Keratinocyte (primary cell): ENCODE results near the gene WNT16. TPM values are rescaled to one million over a fixed set of nuclear protein-coding genes. Genes with fewer than 3 reads are reported as not detected.
A peak's percentile ranks its signal among the peaks of the same experiment; 100 is the strongest.

Source experiments
- DNase-seq: peaks from one replicate; pipeline ENCODE4 v3.0.0-alpha.2; 2011; ENCODE audit warnings: low read depth, missing footprints, low spot score
- FAIRE-seq: peaks from 2 replicates; lab custom pipeline; 2011; peaks lifted over from hg19 to GRCh38; lab: Jason Lieb, UNC
- H2AFZ ChIP-seq: 2 replicates; pipeline ENCODE4 v1.6.0; 2012; ENCODE audit warnings: low read length, control low read depth, inconsistent platforms; ENCODE audit not compliant: control insufficient read depth
- H3K27ac ChIP-seq: 2 replicates; pipeline ENCODE4 v1.5.1; 2011; ENCODE audit warnings: low read length; ENCODE audit not compliant: control insufficient read depth, insufficient read depth
- H3K27me3 ChIP-seq: 3 replicates; pipeline ENCODE4 v1.6.0; 2011; ENCODE audit warnings: low read length; ENCODE audit not compliant: control insufficient read depth, insufficient read depth; ENCODE audit errors: extremely low read depth
- H3K36me3 ChIP-seq, 2 experiments: 2 replicates in 1 of 2; 3 replicates in 1 of 2; pipeline ENCODE4 v1.5.1; 2011; ENCODE audit warnings: low read length in 2 of 2, mild to moderate bottlenecking in 1 of 2; ENCODE audit not compliant: control insufficient read depth in 2 of 2, insufficient read depth in 2 of 2; ENCODE audit errors: extremely low read depth in 1 of 2
- H3K4me1 ChIP-seq: 3 replicates; pipeline ENCODE4 v1.5.1; 2011; ENCODE audit warnings: low read length; ENCODE audit not compliant: control insufficient read depth, insufficient read depth; ENCODE audit errors: extremely low read depth
- H3K4me2 ChIP-seq: 3 replicates; pipeline ENCODE4 v1.6.0; 2011; ENCODE audit warnings: low read depth, low read length; ENCODE audit not compliant: control insufficient read depth, insufficient read depth; ENCODE audit errors: extremely low read depth
- H3K4me3 ChIP-seq, 3 experiments: fragments of 200-600 bp in 1 of 3; sonication (generic) in 1 of 3; 2 replicates in 2 of 3; 3 replicates in 1 of 3; pipeline ENCODE4 v1.5.1; 2011 to 2016; ENCODE audit warnings: low read length in 3 of 3, mild to moderate bottlenecking in 3 of 3, control low read depth in 2 of 3, inconsistent platforms in 1 of 3, low read depth in 1 of 3, mixed read lengths in 1 of 3, mixed run types in 1 of 3, moderate library complexity in 1 of 3; ENCODE audit not compliant: control insufficient read depth in 2 of 3, insufficient read depth in 2 of 3; ENCODE audit errors: extremely low read depth in 1 of 3
- H3K79me2 ChIP-seq: 2 replicates; pipeline ENCODE4 v1.6.0; 2012; ENCODE audit warnings: low read length; ENCODE audit not compliant: control insufficient read depth, insufficient read depth
- H3K9ac ChIP-seq: 3 replicates; pipeline ENCODE4 v1.6.0; 2011; ENCODE audit warnings: low read length; ENCODE audit not compliant: control insufficient read depth, insufficient read depth; ENCODE audit errors: extremely low read depth
- H3K9me1 ChIP-seq: 3 replicates; pipeline ENCODE4 v1.6.0; 2011; ENCODE audit warnings: low read length; ENCODE audit not compliant: control insufficient read depth, insufficient read depth; ENCODE audit errors: extremely low read depth
- H3K9me3 ChIP-seq: 2 replicates; pipeline ENCODE4 v1.5.1; 2012; ENCODE audit warnings: low read depth, low read length; ENCODE audit not compliant: control insufficient read depth
- H4K20me1 ChIP-seq: 3 replicates; pipeline ENCODE4 v1.6.0; 2011; ENCODE audit warnings: low read length; ENCODE audit not compliant: control insufficient read depth, insufficient read depth; ENCODE audit errors: extremely low read depth
- EZH2 ChIP-seq: IDR thresholded peaks from one replicate; pipeline ENCODE4 v1.6.1; 2012; ENCODE audit warnings: inconsistent platforms, mild to moderate bottlenecking, low read length, moderate library complexity
- dilution Hi-C: fragments of 300-500 bp; cut with MboI; formaldehyde crosslinking; loops from one replicate; pipeline ENCODE4 v1.7.0; 2020; ENCODE audit warnings: low sequenced_read_pairs; ENCODE audit not compliant: extremely low pct_ligation_motif_present
- polyA plus RNA-seq, 5 experiments: library from polyadenylated mRNA; depleted of rRNA in 3 of 5; stranded (reverse) in 3 of 5; stranded (forward) in 1 of 5; unstranded in 1 of 5; fragments of >200 nt; gene quantifications; 1 replicate in 1 of 5; 2 replicates in 3 of 5; 3 replicates in 1 of 5; pipeline versions ENCODE4 v1.2.1 to v1.2.3, GENCODE V29; 2011 to 2012; ENCODE audit warnings: missing spikeins in 2 of 5, low read depth in 1 of 5, low replicate concordance in 1 of 5
- TF ChIP-seq, protein P1 (sequence below), 3 experiments: IDR thresholded peaks in 1 of 3; conservative IDR thresholded peaks in 1 of 3; optimal IDR thresholded peaks in 1 of 3; 2 replicates in 2 of 3; 3 replicates in 1 of 3; pipeline versions ENCODE3 to v1.5.1; 2011; ENCODE audit warnings: low read length in 3 of 3, mild to moderate bottlenecking in 3 of 3, moderate library complexity in 2 of 3, control low read depth in 1 of 3, inconsistent platforms in 1 of 3; ENCODE audit not compliant: insufficient read depth in 2 of 3; ENCODE audit errors: extremely low read depth in 1 of 3

The WNT16 gene
- polyA plus RNA-seq, 1 donor (not counting 4 experiments of a cell fraction or from before 2014, with no cell fraction given): not detected

DNA sequence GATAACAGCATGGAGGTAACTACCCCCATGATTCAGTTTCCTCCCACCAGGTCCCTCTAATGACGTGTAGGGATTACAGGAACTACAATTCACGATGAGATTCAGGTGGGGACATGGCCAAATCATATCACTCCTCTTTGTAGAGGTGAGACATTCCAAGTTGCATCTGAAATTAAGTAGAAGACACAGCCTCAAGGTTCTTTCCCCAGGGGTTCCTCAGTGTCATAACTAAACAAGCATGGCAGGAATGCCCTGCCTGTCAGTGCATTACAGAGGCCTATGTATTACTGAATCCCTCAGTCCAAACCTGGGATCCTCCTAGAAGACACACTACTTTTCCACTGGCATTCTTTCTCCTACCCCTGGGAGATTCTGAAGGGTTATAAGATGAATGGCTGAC, 42.6 kb upstream of the WNT16 start:
- Histone ChIP-seq H3K4me3 (no peak overlapping the region), H2AFZ (no peak overlapping the region), H3K4me1 (peaks cover 2% of the 10 kb centered on the region), H3K4me2 (no peak overlapping the region), H3K27me3 (no peaks in the 10 kb centered on the region), H3K9me3 (no peaks in the 10 kb centered on the region), H3K36me3 (no peaks in the 10 kb centered on the region), H4K20me1 (no peaks in the 10 kb centered on the region), H3K9me1 (no peaks in the 10 kb centered on the region), H3K27ac (no peak overlapping the region), H3K79me2 (no peaks in the 10 kb centered on the region), H3K9ac (no peak overlapping the region)
- TF ChIP-seq, protein P1, sequence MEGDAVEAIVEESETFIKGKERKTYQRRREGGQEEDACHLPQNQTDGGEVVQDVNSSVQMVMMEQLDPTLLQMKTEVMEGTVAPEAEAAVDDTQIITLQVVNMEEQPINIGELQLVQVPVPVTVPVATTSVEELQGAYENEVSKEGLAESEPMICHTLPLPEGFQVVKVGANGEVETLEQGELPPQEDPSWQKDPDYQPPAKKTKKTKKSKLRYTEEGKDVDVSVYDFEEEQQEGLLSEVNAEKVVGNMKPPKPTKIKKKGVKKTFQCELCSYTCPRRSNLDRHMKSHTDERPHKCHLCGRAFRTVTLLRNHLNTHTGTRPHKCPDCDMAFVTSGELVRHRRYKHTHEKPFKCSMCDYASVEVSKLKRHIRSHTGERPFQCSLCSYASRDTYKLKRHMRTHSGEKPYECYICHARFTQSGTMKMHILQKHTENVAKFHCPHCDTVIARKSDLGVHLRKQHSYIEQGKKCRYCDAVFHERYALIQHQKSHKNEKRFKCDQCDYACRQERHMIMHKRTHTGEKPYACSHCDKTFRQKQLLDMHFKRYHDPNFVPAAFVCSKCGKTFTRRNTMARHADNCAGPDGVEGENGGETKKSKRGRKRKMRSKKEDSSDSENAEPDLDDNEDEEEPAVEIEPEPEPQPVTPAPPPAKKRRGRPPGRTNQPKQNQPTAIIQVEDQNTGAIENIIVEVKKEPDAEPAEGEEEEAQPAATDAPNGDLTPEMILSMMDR (optimal IDR thresholded peaks at IDR 0.05 in 1 of 3, IDR thresholded peaks at IDR 0.05 in 1 of 3, conservative IDR thresholded peaks at IDR 0.05 in 1 of 3; ENCODE audit: extremely low read depth in 1 of 3, insufficient read depth in 2 of 3, low read length in 3 of 3): no peak
- TF ChIP-seq EZH2: no peak
- no peak for FAIRE-seq
- dilution Hi-C loops: no loop called here
- DNase-seq: no peak

DNA sequence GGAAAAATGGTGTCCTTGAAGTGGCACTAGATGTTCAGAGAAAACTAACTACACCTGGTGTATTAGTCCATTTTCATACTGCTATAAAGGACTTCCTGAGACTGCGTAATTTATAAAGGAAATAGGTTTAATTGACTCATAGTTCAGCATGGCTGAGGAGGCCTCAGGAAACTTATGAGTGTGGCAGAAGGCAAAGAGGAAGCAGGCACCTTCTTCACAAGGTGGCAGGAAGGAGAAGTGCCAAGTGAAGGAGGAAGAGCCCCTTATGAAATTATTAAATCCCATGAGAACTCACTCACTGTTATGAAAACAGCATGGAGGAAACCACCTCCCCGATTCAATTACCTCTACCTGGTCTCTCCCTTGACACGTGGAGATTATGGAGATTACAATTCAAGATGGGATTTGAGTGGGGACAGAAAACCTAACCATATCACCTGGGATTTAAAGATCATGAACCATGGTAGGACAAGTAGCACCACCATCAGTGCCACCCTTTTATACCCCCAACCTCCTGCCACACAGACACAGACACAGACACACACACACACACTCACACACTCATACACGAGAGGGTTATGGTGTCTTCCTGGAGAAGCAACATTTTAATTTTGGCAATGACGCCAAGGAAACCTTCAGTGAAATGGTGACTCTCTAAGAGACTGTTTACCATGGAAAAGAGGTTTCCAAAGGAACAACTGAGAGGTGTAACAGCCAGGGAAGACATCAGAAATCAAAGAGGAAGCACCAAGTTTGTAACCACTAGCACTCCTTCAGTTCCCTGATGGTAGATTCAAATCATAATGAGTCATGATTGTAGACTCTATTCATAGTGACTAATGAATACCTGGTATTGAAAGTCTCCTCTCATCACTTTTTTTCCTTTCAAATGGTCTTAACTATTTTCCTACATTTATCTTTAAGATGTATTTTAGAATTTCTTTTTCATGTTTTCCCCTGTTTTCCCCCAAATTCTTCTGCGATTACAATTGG, 41.8 kb upstream of the WNT16 start:
- H3K4me2 ChIP-seq: no peak overlapping the region
- peak; percentile 85 for FAIRE-seq
- peaks cover 2% of the 10 kb centered on the region for H3K4me1 ChIP-seq
- H2AFZ ChIP-seq: no peak overlapping the region
- no peaks in the 10 kb centered on the region for H3K9me1 ChIP-seq
- H3K27me3 ChIP-seq: no peaks in the 10 kb centered on the region
- no peaks in the 10 kb centered on the region for H3K36me3 ChIP-seq
- H3K79me2 ChIP-seq: no peaks in the 10 kb centered on the region
- TF ChIP-seq, protein P1 (optimal IDR thresholded peaks at IDR 0.05 in 1 of 3, IDR thresholded peaks at IDR 0.05 in 1 of 3, conservative IDR thresholded peaks at IDR 0.05 in 1 of 3; ENCODE audit: extremely low read depth in 1 of 3, insufficient read depth in 2 of 3, low read length in 3 of 3): no peak
- TF ChIP-seq EZH2: no peak
- no peaks in the 10 kb centered on the region for H4K20me1 ChIP-seq
- H3K4me3 ChIP-seq: no peak overlapping the region
- no peak for DNase-seq
- dilution Hi-C loops: no loop called here
- H3K27ac ChIP-seq: no peak overlapping the region
- no peak overlapping the region for H3K9ac ChIP-seq
- H3K9me3 ChIP-seq: no peaks in the 10 kb centered on the region
